ENCODE results near the gene RPP21. TPM values are rescaled to one million over a fixed set of nuclear protein-coding genes. Genes with fewer than 3 reads are reported as not detected.

The RPP21 gene
- polyA plus RNA-seq, 4 donors, result 26.8 to 51.2 (median 36.0) TPM

- DNase-seq (ENCODE audit: low read depth in 4 of 4, low spot score in 2 of 4), result no peak
These were observed 16.6 kb upstream of the RPP21 start for GRCh38 chr6:30328397-30328796.

GRCh38 chr6:30329331-30329730 lies 15.6 kb upstream of the RPP21 start:
- no peak for DNase-seq (ENCODE audit: low read depth in 4 of 4, low spot score in 2 of 4)

GRCh38 chr6:30331981-30332380 lies 13.0 kb upstream of the RPP21 start:
- no peak for DNase-seq (ENCODE audit: low read depth in 4 of 4, low spot score in 2 of 4)

GRCh38 chr6:30334075-30334783 lies 10.7 kb upstream of the RPP21 start:
- no peak for DNase-seq (ENCODE audit: low read depth in 4 of 4, low spot score in 2 of 4)

- DNase-seq (ENCODE audit: low read depth in 4 of 4, low spot score in 2 of 4), result no peak
These were observed 4.3 kb upstream of the RPP21 start for GRCh38 chr6:30340589-30341054.

- no peak for DNase-seq (ENCODE audit: low read depth in 4 of 4, low spot score in 2 of 4)
These were observed 3.7 kb upstream of the RPP21 start for GRCh38 chr6:30341218-30341617.

GRCh38 chr6:30341728-30342127 lies 3.2 kb upstream of the RPP21 start:
- DNase-seq (ENCODE audit: low read depth in 4 of 4, low spot score in 2 of 4), result no peak

GRCh38 chr6:30344191-30344867 lies 627 bp upstream of the RPP21 start:
- DNase-seq (ENCODE audit: low read depth in 4 of 4, low spot score in 2 of 4), result no peak

GRCh38 chr6:30345852-30346251 lies 896 bp downstream of the RPP21 start:
- no peak for DNase-seq (ENCODE audit: low read depth in 4 of 4, low spot score in 2 of 4)

- no peak for DNase-seq (ENCODE audit: low read depth in 4 of 4, low spot score in 2 of 4)
These were observed 4.0 kb downstream of the RPP21 start for GRCh38 chr6:30348957-30349356.

- DNase-seq (ENCODE audit: low read depth in 4 of 4, low spot score in 2 of 4), result no peak
These were observed 4.6 kb downstream of the RPP21 start for GRCh38 chr6:30349421-30350177.

GRCh38 chr6:30350524-30350923 lies 5.6 kb downstream of the RPP21 start:
- no peak for DNase-seq (ENCODE audit: low read depth in 4 of 4, low spot score in 2 of 4)

GRCh38 chr6:30352550-30352949 lies 7.6 kb downstream of the RPP21 start:
- no peak for DNase-seq (ENCODE audit: low read depth in 4 of 4, low spot score in 2 of 4)

GRCh38 chr6:30355281-30355680 lies 10.3 kb downstream of the RPP21 start:
- DNase-seq (ENCODE audit: low read depth in 4 of 4, low spot score in 2 of 4), result no peak

- no peak for DNase-seq (ENCODE audit: low read depth in 4 of 4, low spot score in 2 of 4)
These were observed 11.6 kb downstream of the RPP21 start for GRCh38 chr6:30356536-30356935.

GRCh38 chr6:30357678-30358540 lies 13.0 kb downstream of the RPP21 start:
- peak in 2 of 4 donors; percentile 31 to 53 for DNase-seq (ENCODE audit: low read depth in 4 of 4, low spot score in 2 of 4)

- no peak for DNase-seq (ENCODE audit: low read depth in 4 of 4, low spot score in 2 of 4)
These were observed 14.3 kb downstream of the RPP21 start for GRCh38 chr6:30359276-30359675.

GRCh38 chr6:30360139-30360538 lies 15.2 kb downstream of the RPP21 start:
- no peak for DNase-seq (ENCODE audit: low read depth in 4 of 4, low spot score in 2 of 4)

- no peak for DNase-seq (ENCODE audit: low read depth in 4 of 4, low spot score in 2 of 4)
These were observed 16.7 kb downstream of the RPP21 start for GRCh38 chr6:30361661-30362060.

GRCh38 chr6:30363459-30363858 lies 18.5 kb downstream of the RPP21 start:
- DNase-seq (ENCODE audit: low read depth in 4 of 4, low spot score in 2 of 4), result no peak

GRCh38 chr6:30364591-30364990 lies 19.6 kb downstream of the RPP21 start:
- no peak for DNase-seq (ENCODE audit: low read depth in 4 of 4, low spot score in 2 of 4)
